ENCODE data around the gene PHF1. TPM values are rescaled to one million over a fixed set of nuclear protein-coding genes. Genes with fewer than 3 reads are reported as not detected.

The PHF1 gene
- total RNA-seq, 1 donor from 2014 or later = 73.2 TPM

GRCh38 chr6:33424855-33425667, 14.2 kb downstream of the PHF1 start:
- no peak for DNase-seq (ENCODE audit: extremely low spot score in 2 of 2)
- Histone ChIP-seq H3K4me3 (peak overlapping the region; percentile 63 to 73), H3K9me3 (no peaks in the 10 kb centered on the region), H3K36me3 (no peaks in the 10 kb centered on the region), H3K27ac (peak overlapping the region; percentile 96), H3K4me1 (peaks cover 51% of the 10 kb centered on the region), H3K27me3 (no peaks in the 10 kb centered on the region)
- TF ChIP-seq POLR2A (IDR thresholded peaks at IDR 0.05) = peak in 1 of 2 donors; percentile 22
- TF ChIP-seq POLR2AphosphoS5 (IDR thresholded peaks at IDR 0.05; ENCODE audit: insufficient read depth in 1 of 2, low read depth in 1 of 2) = no peak
- no peak for TF ChIP-seq CTCF (IDR thresholded peaks at IDR 0.05)
- intact Hi-C loops (cut with DNase I) = no loop called here

- peak in 1 of 2 donors; percentile 94 for DNase-seq (ENCODE audit: extremely low spot score in 2 of 2)
- Histone ChIP-seq H3K9me3 (no peaks in the 10 kb centered on the region), H3K36me3 (no peaks in the 10 kb centered on the region), H3K27ac (peak overlapping the region; percentile 96), H3K4me3 (peak overlapping the region; percentile 63 to 73), H3K4me1 (peaks cover 54% of the 10 kb centered on the region), H3K27me3 (no peaks in the 10 kb centered on the region)
- TF ChIP-seq POLR2AphosphoS5 (IDR thresholded peaks at IDR 0.05; ENCODE audit: insufficient read depth in 1 of 2, low read depth in 1 of 2) (peak; percentile 18 to 88), POLR2A (IDR thresholded peaks at IDR 0.05) (no peak), CTCF (IDR thresholded peaks at IDR 0.05) (peak; percentile 21 to 78 (median 40))
- intact Hi-C loops (cut with DNase I) = no loop called here
Measured at GRCh38 chr6:33425668-33426577, 15.1 kb downstream of the PHF1 start.

- Histone ChIP-seq H3K27me3 (no peaks in the 10 kb centered on the region), H3K27ac (peak overlapping the region; percentile 96), H3K4me3 (peak overlapping the region; percentile 63 to 73), H3K36me3 (no peaks in the 10 kb centered on the region), H3K4me1 (peaks cover 60% of the 10 kb centered on the region), H3K9me3 (no peaks in the 10 kb centered on the region)
- TF ChIP-seq CTCF (IDR thresholded peaks at IDR 0.05) = no peak
- TF ChIP-seq POLR2A (IDR thresholded peaks at IDR 0.05) = no peak
- no peak for TF ChIP-seq POLR2AphosphoS5 (IDR thresholded peaks at IDR 0.05; ENCODE audit: insufficient read depth in 1 of 2, low read depth in 1 of 2)
- DNase-seq (ENCODE audit: extremely low spot score in 2 of 2) = no peak
- intact Hi-C loops (cut with DNase I) = no loop called here
Measured at GRCh38 chr6:33426590-33427511, 16.0 kb downstream of the PHF1 start.

- H3K27ac ChIP-seq = peak overlapping the region; percentile 96
- no peaks in the 10 kb centered on the region for H3K9me3 ChIP-seq
- intact Hi-C loops (cut with DNase I) = no loop called here
- H3K36me3 ChIP-seq = no peaks in the 10 kb centered on the region
- TF ChIP-seq POLR2AphosphoS5 (IDR thresholded peaks at IDR 0.05; ENCODE audit: insufficient read depth in 1 of 2, low read depth in 1 of 2) (no peak), POLR2A (IDR thresholded peaks at IDR 0.05) (no peak), CTCF (IDR thresholded peaks at IDR 0.05) (no peak)
- no peak for DNase-seq (ENCODE audit: extremely low spot score in 2 of 2)
- peak overlapping the region; percentile 63 to 73 for H3K4me3 ChIP-seq
- H3K27me3 ChIP-seq = no peaks in the 10 kb centered on the region
- peaks cover 68% of the 10 kb centered on the region for H3K4me1 ChIP-seq
Measured at GRCh38 chr6:33427585-33428223, 16.9 kb downstream of the PHF1 start.

Measured in vagina (tissue), 2 donors.